Upper lobe of left lung (tissue), 4 donors: ENCODE results near the gene LRBA.

Source experiments
- CTCF ChIP-seq, 6 experiments: fragments of 450-650 bp in 4 of 6; fragments of 200-600 bp in 2 of 6; sonication (generic) in 2 of 6; IDR thresholded peaks; one replicate each; pipeline ENCODE4 v1.5.1; 2016 to 2019; ENCODE audit warnings: antibody characterized with exemption in 6 of 6
- POLR2A ChIP-seq, 4 donors: fragments of 450-650 bp; IDR thresholded peaks; one replicate each; pipeline ENCODE4 v1.5.1; 2016 to 2017; ENCODE audit warnings: antibody characterized with exemption in 4 of 4, mild to moderate bottlenecking in 2 of 4
- POLR2AphosphoS5 ChIP-seq, 2 donors: sonication (generic); formaldehyde crosslinking; IDR thresholded peaks; one replicate each; pipeline ENCODE4 v1.5.1; 2017; ENCODE audit warnings: antibody characterized with exemption in 2 of 2

- TF ChIP-seq CTCF (IDR thresholded peaks at IDR 0.05) (peak; percentile 39 to 77 (median 68)), POLR2A (IDR thresholded peaks at IDR 0.05) (no peak), POLR2AphosphoS5 (IDR thresholded peaks at IDR 0.05) (no peak)
Measured at GRCh38 chr4:150242820-150243458, 772.1 kb downstream of the LRBA start.
